Measurements from ENCODE around the gene CHRM3.

Gene CHRM3

DNA sequence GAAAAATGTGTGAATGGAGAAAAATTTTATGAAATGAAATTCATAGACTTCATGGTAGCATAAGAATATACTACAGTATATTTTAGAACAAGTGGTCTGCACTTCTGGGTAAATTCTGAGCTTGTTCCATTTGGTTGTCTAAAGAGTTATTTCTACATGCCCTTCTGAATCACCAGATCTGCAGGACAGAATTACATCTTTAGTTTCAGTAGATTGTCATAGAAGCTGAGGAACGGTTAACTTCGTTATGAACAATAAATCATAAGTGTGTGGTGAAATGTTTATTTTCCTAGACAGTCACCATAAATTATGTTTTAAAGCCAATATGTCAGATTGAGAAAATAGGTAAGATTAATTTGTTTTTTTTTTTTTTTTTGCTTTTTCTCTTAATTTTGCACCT lies 30.9 kb downstream of the CHRM3 start:
- no peak for DNase-seq

DNA sequence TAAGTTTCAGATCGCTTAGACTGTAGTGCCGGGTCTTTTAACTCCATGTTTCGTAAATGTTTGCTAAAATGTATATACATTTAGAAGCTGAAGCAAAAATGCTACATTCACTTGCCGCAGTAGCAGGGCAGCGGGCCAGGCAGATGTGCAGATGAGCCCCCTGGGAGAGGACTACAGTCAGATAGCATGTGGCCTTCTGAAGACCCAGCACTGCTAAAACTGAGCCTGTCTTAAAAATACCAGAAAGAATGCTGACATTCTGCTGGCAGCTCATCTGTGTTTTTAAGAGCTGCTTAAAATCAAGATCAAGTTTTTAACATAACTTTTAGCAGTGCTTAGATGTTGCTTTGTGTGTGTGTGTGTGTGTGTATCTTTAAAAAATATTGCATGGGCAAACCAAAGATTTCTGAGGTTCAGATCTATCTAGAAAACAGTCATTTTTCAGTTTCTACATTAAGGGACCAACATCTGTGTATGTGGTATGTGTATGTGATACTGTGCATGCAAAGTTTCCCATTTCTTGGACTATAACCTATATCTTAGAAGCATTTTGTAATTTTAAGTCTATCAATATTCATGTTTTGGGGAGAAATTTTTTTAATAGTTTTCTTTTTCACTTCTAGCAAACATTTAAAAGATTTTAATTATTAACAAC lies 31.7 kb downstream of the CHRM3 start:
- DNase-seq: no peak

DNA sequence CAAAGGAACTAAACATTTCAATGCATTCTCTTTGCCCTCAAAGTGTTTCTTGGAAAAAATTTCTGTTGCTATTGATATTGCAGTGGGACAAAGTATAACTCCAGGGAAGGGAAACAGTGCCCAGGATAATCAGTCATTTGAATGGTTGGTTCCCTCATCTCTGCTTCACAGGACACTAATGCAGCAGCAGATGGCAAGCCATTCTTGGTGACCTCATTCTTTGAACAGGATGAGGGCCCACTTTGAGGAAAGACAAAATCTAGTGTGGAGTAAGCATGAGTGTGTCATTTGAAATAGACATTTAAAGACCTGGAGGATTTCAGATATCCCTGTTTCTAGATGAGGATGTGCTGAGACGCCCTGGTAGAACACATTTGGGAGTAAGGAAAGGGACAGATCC lies 32.3 kb downstream of the CHRM3 start:
- DNase-seq: no peak

DNA sequence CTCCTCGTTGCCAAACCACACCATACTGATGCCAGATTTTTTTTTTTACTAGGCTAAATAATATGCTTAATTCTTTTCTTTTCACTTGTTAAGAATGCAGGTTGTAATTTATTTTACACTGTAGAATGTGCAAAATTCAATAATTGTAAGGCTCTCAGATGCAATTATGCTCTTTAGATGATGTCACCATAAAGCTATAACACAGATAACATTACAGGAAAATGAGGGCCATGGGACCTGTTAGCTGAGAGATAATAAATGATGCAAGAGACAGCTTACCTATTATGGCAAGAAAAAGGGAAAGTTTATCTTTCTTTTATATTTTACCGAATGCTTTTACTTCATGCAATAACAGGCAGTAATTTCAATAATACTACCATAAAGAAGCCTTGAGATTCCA lies 35.4 kb downstream of the CHRM3 start:
- DNase-seq: no peak

DNA sequence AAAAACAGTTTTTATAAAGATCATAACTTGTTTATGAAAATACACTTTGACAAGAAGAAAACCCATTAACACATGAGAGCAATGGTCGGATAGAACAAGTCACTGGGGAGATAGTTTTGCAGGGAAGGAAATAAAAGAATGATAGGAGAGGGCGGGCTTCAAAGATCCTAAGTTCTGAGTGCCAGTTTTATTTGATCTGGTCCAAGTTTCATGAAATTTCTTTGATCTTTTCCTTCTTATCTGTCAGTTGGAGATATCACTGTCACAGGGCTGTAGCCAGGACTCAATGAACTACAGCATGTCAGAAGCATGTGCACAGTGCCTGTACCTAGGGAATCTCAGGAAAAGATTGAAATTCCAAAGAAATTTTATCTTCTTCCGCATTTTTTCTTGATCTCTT lies 36.5 kb downstream of the CHRM3 start:
- DNase-seq: no peak

DNA sequence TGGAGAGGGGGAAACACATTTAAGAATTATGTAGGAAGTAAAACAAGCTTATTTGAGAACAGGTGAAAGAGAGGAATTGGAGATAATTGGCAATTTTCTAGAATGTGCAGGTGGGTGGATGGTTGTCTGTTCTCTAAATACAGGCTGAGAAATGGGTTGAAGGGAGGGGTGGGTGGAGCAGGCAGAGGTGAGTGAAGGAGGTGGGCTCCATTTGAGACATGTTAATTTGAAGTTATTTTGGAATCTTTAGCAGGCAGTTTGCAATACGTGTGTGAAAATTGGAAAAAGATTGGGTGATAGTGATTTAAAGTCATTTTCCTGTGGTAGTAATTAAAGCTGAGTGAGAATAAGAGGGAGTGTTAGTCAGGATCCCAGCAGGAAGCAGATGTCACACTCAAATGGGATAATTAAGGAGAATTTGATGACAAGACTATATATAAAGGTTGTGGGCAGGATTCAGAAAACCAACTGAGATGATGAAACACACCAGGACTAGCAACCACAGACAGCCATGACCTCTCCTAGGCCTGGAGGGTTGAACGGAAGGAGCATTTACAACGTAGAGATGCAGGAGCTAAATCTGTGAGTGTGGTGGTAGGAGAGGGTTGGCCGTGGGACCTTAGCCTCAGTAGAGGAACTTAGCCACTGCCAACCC lies 40.6 kb downstream of the CHRM3 start:
- DNase-seq: no peak

DNA sequence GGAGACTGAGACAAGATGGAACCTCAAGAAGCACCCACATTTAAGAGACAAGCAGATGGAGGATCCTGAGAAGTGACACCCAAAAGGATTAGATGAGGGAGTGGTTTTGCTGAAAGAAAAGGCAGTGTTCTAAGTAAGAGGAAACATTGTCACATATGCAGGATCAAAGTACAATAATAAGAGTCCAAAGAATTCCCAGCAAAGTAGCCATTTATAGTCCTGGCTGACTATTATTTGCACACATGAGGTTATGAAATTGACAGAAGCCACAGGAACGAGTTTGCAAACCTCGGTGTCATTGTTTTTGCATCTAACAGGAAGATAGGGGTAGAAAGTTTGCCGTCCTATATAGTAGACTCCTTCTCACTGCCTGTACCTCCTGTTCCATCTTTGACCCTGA lies 41.3 kb downstream of the CHRM3 start:
- DNase-seq: no peak

DNA sequence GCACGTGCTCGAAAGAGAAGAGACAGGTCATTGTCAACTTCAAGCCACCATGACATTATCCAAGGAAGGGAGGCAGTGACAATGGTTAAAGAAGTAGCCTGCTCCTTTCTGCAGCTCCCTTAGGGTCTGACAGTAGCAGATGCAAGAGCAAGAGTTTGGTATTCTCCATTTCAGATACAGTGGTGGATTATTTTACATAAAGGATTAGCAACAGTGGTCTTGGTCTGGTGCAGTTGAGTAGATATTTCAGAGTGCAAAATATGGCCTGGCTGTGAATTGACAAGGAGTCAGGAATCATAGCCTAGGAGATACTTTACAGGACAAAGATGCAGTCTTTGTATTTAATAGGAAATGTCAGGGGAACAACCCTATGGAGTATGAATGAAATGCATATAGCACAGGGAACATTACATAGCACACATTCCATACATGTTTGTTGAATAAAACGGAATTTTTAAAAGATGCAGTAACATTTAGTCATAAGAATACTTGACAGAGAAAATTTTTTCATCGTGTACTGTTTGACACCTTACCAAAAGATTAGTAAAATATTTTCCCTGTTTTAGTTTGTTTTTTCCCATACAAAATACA lies 41.8 kb downstream of the CHRM3 start:
- no peak for DNase-seq

DNA sequence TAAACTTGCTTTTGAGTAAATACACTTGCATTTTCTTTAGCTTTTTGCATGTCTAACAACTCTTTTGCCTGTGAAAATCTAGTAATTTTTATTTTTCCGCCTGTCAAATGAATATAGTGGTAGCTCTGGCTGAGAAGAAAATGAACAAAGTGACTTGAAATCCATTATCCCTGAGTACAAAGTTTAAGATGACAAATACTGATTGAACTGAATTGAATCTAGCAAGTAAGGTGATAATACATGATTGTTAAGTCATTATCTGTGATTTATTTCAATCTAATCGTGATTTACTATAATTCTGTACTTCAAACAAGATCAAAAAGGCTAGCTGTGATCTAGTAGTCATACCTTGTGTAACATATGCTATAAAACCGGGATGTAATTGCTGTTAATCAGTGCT lies 42.8 kb downstream of the CHRM3 start:
- no peak for DNase-seq

DNA sequence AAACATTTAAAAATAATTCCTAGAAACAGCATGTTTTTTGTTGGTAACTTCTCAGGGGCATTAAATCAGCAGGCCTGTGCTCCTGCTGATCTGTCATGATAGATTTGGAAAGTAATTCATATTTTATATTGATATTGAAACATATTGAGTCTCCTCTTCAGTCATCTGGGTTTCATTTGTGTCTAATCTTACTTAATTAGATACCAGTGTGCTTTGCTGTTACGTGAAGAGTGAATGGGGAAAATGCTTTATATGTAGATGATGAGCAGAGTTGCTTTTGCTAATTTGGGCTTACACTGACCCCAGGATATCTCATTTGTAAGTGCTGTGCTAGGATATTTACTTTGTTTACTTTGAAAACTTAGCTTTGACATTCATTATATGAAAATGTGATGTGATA lies 45.9 kb downstream of the CHRM3 start:
- no peak for DNase-seq

DNA sequence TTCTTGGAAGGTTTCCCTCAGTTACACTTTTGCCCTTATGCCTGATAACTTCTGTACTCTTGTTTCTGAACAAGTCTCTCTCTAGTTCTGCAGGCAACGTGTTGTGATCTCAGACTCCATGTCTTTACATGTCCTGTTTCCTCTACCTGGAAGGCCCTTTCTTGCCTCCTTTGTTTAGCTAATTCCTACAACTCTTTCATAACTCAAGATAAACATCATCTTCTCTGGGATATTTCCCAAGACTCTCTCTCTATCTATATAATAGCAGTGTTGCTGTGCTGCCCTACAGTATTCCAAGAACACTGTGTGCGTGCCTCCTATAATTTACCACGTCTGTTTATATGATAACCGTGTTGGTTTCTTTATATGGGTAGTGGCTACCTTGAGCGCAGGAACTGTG lies 47.8 kb downstream of the CHRM3 start:
- DNase-seq: no peak

Measured in NCI-H1694 treated with DMSO at 0.1 percent for 48 hours (cell line).